Kidney glomerular epithelial cell (primary cell): ENCODE measurements around the gene SPOCK1.

Experiments used
- DNase-seq: peaks from one replicate; lab custom pipeline; 2025; lab: John Stamatoyannopoulos, UW

SPOCK1 gene

GRCh38 chr5:137070521-137070920, 428.6 kb downstream of the SPOCK1 start:
- DNase-seq, result no peak

DNA sequence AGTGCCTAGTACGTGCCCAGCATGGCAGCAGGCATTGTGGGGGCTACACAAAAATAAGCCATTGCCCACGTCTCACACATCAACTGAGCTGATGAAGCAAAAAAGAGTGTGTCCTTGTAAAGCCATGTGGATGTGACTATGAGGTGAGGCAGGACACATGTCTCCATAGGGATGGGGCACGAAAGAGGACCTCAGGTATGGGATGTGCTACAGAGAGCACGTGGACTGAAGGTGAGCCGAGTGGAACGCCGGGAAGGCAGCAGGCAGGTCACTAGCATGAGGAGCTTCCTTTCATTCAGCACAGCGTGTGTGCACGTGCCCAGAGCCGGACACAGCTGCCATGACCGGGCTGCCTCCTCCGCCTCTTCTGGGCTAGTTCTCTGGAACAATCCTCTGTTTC, 429.8 kb downstream of the SPOCK1 start:
- no peak for DNase-seq

- no peak for DNase-seq
Measured at GRCh38 chr5:137061382-137061781, 437.7 kb downstream of the SPOCK1 start.

- no peak for DNase-seq
Measured at GRCh38 chr5:137058089-137058488, 441.0 kb downstream of the SPOCK1 start.

- no peak for DNase-seq
Measured at GRCh38 chr5:137056676-137057075, 442.4 kb downstream of the SPOCK1 start.

GRCh38 chr5:137055271-137055872, 443.8 kb downstream of the SPOCK1 start:
- no peak for DNase-seq

- no peak for DNase-seq
Measured at GRCh38 chr5:137054792-137055191, 444.3 kb downstream of the SPOCK1 start.

GRCh38 chr5:137054335-137054734, 444.8 kb downstream of the SPOCK1 start:
- no peak for DNase-seq

DNA sequence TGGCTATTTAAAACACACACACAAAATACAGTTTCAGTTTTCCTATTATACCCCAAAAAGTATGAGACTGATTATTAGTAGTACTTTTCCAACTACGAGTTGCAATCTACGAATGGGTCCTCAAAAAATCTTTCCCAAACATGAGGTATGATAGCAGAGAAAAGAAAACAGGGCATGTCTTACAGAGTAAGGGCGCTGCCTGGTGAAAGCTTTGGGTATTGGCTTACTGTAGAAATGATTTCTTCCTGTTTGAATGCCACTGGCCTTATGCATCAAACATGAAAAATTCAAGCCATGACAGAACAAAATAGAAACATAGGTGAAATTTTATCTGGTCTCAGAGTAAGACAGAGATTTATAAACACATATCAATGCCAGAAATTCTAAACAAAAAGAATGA, 448.0 kb downstream of the SPOCK1 start:
- DNase-seq, result peak; percentile 10

GRCh38 chr5:137040641-137041340, 458.3 kb downstream of the SPOCK1 start:
- no peak for DNase-seq

- DNase-seq, result no peak
Measured at GRCh38 chr5:137040024-137040423, 459.1 kb downstream of the SPOCK1 start.

DNA sequence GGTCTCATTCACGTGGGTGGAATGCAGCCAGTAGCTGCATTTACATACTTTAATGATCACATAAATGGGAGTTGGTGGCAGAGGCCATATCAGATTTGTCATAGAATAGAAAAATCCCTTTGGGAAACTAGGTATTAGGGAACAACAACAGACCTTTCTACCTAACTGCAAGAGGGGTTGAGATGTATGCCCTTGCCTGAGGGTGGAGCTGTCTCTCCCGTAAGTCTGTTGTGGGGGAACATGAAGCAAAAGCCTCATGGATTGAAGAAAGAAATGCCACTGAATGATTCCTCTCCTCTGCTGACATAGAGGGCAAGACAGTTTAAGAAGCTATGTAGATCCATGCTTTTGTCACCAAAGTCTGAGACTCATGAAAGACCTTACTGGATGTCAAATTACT, 461.3 kb downstream of the SPOCK1 start:
- DNase-seq, result no peak

GRCh38 chr5:137036640-137037039, 462.5 kb downstream of the SPOCK1 start:
- DNase-seq, result no peak

DNA sequence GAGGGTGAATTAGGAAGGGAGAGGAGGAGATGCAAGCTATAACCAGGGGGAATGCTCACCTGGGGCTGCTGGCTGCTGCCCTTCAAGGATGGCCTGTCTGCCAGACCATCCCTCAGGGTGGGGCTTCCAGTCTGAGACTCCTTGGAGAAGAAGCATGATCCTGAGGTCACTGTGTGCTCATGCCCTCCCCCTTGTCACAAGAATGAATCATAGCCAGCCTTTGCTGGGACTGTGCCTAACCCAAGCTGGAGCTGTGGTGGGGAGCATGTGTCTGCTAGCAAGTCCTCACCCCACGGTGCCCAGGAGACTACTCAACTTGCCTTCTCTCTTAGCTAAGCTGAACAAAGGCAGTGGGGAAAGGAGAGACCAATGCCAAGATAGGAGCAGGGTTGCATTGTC, 463.6 kb downstream of the SPOCK1 start:
- no peak for DNase-seq

GRCh38 chr5:137034764-137035479, 464.2 kb downstream of the SPOCK1 start:
- no peak for DNase-seq

DNA sequence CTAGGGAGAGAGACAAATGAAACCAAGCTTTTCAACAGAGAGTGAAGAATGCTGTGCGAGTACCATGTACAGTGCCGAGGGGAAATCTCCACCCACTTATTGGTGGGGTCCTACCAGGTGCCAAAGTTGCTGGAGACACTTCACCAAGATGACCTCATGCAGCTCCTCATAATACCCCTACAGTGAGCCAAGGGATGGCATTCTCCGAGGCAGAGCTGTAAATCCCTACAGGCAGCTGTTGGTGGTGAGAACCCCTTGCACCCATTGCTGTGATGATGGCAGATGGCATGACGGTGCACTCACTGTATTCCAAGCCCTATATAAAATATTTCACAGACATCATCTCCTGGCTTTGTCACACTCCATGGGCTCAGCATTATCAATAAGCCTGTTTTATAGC, 464.9 kb downstream of the SPOCK1 start:
- DNase-seq, result no peak

DNA sequence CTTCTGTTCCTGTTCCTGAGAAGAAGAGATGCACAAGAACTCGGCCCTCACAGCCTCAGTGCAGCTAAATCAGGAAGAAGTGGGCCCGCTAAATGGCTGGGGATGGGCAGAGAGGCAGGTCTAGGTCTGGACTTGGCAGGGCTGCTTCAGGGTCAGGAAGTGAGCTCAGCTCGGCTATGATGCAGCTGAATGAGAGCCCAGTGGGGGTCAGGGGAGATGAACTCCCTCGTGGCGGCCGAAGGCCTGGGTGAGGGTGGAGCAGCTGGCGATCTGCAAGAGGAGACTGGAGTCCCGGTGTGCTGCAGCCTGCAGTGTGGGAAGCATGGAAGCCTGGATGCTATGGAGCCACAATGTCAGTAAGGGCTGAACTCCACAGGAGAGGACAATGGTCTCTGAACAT, 466.2 kb downstream of the SPOCK1 start:
- DNase-seq, result no peak

DNA sequence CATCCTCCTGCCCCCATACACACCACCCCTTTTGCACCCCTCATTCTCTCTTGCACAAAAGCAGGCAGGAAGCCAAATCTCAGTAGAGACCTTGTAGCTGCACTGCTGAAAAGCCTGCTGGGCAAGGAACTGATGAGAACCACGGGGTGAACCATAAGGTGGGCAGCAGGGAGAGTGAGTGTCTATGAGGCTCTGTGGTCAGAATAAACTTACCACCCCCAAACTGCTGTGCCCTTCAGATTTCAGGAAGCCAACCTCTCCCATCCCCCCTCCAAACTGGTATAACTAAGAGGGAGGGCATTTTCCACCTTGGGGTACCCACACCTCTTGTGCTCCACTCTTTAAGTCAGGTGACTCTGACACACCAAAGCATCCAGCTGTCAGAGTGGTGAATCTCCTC, 471.4 kb downstream of the SPOCK1 start:
- DNase-seq, result no peak

- no peak for DNase-seq
Measured at GRCh38 chr5:137026296-137026695, 472.8 kb downstream of the SPOCK1 start.

DNA sequence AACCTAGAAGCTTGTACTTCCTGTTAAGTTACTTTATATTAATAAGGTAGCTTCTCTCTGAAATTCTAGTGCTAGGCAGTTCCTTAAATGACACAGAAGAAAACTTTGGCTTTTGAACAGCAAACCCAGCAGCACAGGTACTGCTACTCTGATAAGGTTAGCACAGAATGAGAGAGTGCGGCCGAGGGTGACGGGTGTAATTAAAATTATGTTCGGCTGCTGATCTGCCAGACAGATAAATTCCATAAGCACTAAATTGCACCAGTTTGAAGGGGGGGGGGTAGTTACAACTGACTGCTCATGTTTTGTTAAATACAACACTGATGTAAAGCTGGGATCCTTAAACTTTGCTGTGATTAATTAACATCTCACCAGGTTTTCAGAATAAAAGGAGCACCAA, 475.1 kb downstream of the SPOCK1 start:
- no peak for DNase-seq

DNA sequence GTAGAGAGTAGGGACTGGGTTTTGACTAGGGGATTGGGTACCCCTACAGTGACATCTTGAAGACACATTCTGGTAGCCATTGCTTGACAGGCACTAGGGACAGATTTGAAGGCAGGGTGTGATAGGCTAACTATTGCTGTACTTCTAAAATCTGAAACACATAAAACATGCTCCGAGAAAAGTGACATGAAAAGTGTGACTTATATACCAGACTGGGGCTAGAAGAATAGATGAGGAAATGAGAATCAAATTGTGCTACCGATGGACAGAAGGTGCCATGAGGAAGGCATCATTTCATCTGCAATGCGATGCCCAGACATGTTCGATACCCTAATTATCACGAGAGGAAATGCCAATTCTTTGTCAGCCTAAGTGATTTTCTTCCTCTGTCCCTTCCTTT, 475.8 kb downstream of the SPOCK1 start:
- DNase-seq, result no peak

GRCh38 chr5:137022725-137023124, 476.4 kb downstream of the SPOCK1 start:
- no peak for DNase-seq

DNA sequence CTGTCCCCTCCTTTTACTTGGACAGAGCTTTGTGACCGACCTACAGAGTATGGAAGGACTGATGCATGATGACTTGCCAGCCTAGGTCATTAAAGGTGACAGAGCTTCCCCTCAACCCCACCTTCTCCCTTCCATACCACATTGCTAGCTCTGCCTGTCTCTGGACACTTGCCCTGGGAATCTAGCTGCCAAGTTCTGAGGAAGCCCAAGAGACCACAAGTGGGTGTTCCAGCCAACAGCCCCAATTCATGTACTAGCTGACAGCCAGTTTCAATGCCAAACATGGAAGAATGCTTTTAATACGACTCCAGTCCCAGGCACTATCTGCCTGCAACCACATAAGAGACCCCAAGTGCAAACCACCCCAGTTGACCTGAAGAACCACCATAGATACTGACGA, 477.1 kb downstream of the SPOCK1 start:
- no peak for DNase-seq
